Measurements from ENCODE around the gene FAM222B. TPM values are rescaled to one million over a fixed set of nuclear protein-coding genes. Genes with fewer than 3 reads are reported as not detected.
"Not testable (repeated sequence)": the region's sequence is repeated elsewhere in the genome, so short reads cannot be mapped to it uniquely, and the experiment has no call there.

The FAM222B gene
- polyA plus RNA-seq, 1 donor from 2014 or later, result 6.4 TPM

GRCh38 chr17:28853295-28853694 lies 10.7 kb upstream of the FAM222B start:
- Histone ChIP-seq H3K9ac (ENCODE audit: low read length) (no peak overlapping the region), H3K79me2 (replicated peaks; ENCODE audit: insufficient read depth, low read length) (peaks cover 8% of the 10 kb centered on the region), H3K27me3 (ENCODE audit: insufficient read depth, low read depth, low read length) (no peaks in the 10 kb centered on the region), H3K36me3 (ENCODE audit: insufficient read depth, low read length) (no peaks in the 10 kb centered on the region), H3K9me3 (ENCODE audit: low read length) (no peaks in the 10 kb centered on the region), H3K27ac (ENCODE audit: low read length) (no peak overlapping the region), H2AFZ (ENCODE audit: low read depth, low read length) (no peak overlapping the region), H3K4me2 (ENCODE audit: low read length) (no peak overlapping the region), H3K4me3 (ENCODE audit: low read length) (no peak overlapping the region), H3F3A (ENCODE audit: insufficient read depth, low read length, poor library complexity, severe bottlenecking) (no peaks in the 10 kb centered on the region), H3K9me2 (ENCODE audit: insufficient read depth, low read length) (no peaks in the 10 kb centered on the region), H4K20me1 (ENCODE audit: insufficient read depth) (no peaks in the 10 kb centered on the region)
- TF ChIP-seq EZH2 (IDR thresholded peaks at IDR 0.05; ENCODE audit: borderline replicate concordance, insufficient read depth, low read length, poor library complexity, severe bottlenecking) (no peak), POLR2AphosphoS5 (IDR thresholded peaks at IDR 0.05) (no peak), SMC3 (conservative IDR thresholded peaks at IDR 0.05; ENCODE audit: poor library complexity) (no peak), MXI1 (conservative IDR thresholded peaks at IDR 0.05; ENCODE audit: poor library complexity, severe bottlenecking) (no peak), RAD21 (conservative IDR thresholded peaks at IDR 0.05) (no peak), EP300 (conservative IDR thresholded peaks at IDR 0.05; ENCODE audit: poor library complexity, severe bottlenecking) (no peak), TAF1 (IDR thresholded peaks at IDR 0.05; ENCODE audit: low read depth) (no peak)
- TF ChIP-seq, protein P1, sequence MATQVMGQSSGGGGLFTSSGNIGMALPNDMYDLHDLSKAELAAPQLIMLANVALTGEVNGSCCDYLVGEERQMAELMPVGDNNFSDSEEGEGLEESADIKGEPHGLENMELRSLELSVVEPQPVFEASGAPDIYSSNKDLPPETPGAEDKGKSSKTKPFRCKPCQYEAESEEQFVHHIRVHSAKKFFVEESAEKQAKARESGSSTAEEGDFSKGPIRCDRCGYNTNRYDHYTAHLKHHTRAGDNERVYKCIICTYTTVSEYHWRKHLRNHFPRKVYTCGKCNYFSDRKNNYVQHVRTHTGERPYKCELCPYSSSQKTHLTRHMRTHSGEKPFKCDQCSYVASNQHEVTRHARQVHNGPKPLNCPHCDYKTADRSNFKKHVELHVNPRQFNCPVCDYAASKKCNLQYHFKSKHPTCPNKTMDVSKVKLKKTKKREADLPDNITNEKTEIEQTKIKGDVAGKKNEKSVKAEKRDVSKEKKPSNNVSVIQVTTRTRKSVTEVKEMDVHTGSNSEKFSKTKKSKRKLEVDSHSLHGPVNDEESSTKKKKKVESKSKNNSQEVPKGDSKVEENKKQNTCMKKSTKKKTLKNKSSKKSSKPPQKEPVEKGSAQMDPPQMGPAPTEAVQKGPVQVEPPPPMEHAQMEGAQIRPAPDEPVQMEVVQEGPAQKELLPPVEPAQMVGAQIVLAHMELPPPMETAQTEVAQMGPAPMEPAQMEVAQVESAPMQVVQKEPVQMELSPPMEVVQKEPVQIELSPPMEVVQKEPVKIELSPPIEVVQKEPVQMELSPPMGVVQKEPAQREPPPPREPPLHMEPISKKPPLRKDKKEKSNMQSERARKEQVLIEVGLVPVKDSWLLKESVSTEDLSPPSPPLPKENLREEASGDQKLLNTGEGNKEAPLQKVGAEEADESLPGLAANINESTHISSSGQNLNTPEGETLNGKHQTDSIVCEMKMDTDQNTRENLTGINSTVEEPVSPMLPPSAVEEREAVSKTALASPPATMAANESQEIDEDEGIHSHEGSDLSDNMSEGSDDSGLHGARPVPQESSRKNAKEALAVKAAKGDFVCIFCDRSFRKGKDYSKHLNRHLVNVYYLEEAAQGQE (IDR thresholded peaks at IDR 0.05; ENCODE audit: borderline replicate concordance), result no peak
- TF ChIP-seq, protein P2, sequence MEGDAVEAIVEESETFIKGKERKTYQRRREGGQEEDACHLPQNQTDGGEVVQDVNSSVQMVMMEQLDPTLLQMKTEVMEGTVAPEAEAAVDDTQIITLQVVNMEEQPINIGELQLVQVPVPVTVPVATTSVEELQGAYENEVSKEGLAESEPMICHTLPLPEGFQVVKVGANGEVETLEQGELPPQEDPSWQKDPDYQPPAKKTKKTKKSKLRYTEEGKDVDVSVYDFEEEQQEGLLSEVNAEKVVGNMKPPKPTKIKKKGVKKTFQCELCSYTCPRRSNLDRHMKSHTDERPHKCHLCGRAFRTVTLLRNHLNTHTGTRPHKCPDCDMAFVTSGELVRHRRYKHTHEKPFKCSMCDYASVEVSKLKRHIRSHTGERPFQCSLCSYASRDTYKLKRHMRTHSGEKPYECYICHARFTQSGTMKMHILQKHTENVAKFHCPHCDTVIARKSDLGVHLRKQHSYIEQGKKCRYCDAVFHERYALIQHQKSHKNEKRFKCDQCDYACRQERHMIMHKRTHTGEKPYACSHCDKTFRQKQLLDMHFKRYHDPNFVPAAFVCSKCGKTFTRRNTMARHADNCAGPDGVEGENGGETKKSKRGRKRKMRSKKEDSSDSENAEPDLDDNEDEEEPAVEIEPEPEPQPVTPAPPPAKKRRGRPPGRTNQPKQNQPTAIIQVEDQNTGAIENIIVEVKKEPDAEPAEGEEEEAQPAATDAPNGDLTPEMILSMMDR (IDR thresholded peaks at IDR 0.05; ENCODE audit: poor library complexity, severe bottlenecking), result no peak

- no peak overlapping the region for H3K27ac ChIP-seq (ENCODE audit: low read length)
- H3K79me2 ChIP-seq (replicated peaks; ENCODE audit: insufficient read depth, low read length), result no peaks in the 10 kb centered on the region
- no peaks in the 10 kb centered on the region for H3K9me2 ChIP-seq (ENCODE audit: insufficient read depth, low read length)
- H3K4me2 ChIP-seq (ENCODE audit: low read length), result no peak overlapping the region
- H3F3A ChIP-seq (ENCODE audit: insufficient read depth, low read length, poor library complexity, severe bottlenecking), result no peaks in the 10 kb centered on the region
- H4K20me1 ChIP-seq (ENCODE audit: insufficient read depth), result no peaks in the 10 kb centered on the region
- no peaks in the 10 kb centered on the region for H3K27me3 ChIP-seq (ENCODE audit: insufficient read depth, low read depth, low read length)
- no peak overlapping the region for H2AFZ ChIP-seq (ENCODE audit: low read depth, low read length)
- H3K4me3 ChIP-seq (ENCODE audit: low read length), result no peak overlapping the region
- TF ChIP-seq, protein P2 (IDR thresholded peaks at IDR 0.05; ENCODE audit: poor library complexity, severe bottlenecking), result no peak
- TF ChIP-seq MXI1 (conservative IDR thresholded peaks at IDR 0.05; ENCODE audit: poor library complexity, severe bottlenecking) (no peak), RAD21 (conservative IDR thresholded peaks at IDR 0.05) (no peak), EP300 (conservative IDR thresholded peaks at IDR 0.05; ENCODE audit: poor library complexity, severe bottlenecking) (no peak), SMC3 (conservative IDR thresholded peaks at IDR 0.05; ENCODE audit: poor library complexity) (no peak), TAF1 (IDR thresholded peaks at IDR 0.05; ENCODE audit: low read depth) (no peak), EZH2 (IDR thresholded peaks at IDR 0.05; ENCODE audit: borderline replicate concordance, insufficient read depth, low read length, poor library complexity, severe bottlenecking) (no peak), POLR2AphosphoS5 (IDR thresholded peaks at IDR 0.05) (no peak)
- TF ChIP-seq, protein P1 (IDR thresholded peaks at IDR 0.05; ENCODE audit: borderline replicate concordance), result no peak
- H3K9me3 ChIP-seq (ENCODE audit: low read length), result no peaks in the 10 kb centered on the region
- H3K9ac ChIP-seq (ENCODE audit: low read length), result no peak overlapping the region
- no peaks in the 10 kb centered on the region for H3K36me3 ChIP-seq (ENCODE audit: insufficient read depth, low read length)
Observed at GRCh38 chr17:28849281-28849680, 6.7 kb upstream of the FAM222B start.

DNA sequence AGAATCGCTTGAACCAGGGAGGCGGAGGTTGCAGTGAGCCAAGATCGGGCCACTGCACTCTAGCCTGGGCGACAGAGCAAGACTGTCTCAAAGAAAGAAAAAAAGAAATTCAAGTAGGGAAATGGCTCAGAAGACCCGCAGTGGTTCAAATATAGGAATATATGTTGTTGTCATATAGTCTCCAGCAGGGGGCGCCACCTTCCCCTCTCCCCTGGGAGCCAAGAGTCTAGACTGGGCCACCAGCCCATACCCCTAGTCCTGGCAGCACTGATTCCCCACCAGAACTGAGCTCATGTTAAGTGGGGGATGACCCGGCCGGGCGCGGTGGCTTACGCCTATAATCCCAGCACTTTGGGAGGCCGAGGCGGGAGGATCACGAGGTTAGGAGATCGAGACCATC lies 6.1 kb upstream of the FAM222B start:
- not testable (repeated sequence) for H2AFZ ChIP-seq (ENCODE audit: low read depth, low read length); H3F3A ChIP-seq (ENCODE audit: insufficient read depth, low read length, poor library complexity, severe bottlenecking); H3K36me3 ChIP-seq (ENCODE audit: insufficient read depth, low read length); H3K4me2 ChIP-seq (ENCODE audit: low read length); H3K27me3 ChIP-seq (ENCODE audit: insufficient read depth, low read depth, low read length); H3K9me2 ChIP-seq (ENCODE audit: insufficient read depth, low read length); H4K20me1 ChIP-seq (ENCODE audit: insufficient read depth); H3K9me3 ChIP-seq (ENCODE audit: low read length); H3K9ac ChIP-seq (ENCODE audit: low read length); H3K27ac ChIP-seq (ENCODE audit: low read length); H3K79me2 ChIP-seq (replicated peaks; ENCODE audit: insufficient read depth, low read length); H3K4me3 ChIP-seq (ENCODE audit: low read length)
